SK-N-SH (cell line): Measurements from ENCODE around the gene ARAP1. TPM values are rescaled to one million over a fixed set of nuclear protein-coding genes. Genes with fewer than 3 reads are reported as not detected.

Experiments used
- CTCF ChIA-PET: fragments of 300-600, 350-600 bp; formaldehyde crosslinking; extraction: SDS; loops from one replicate; lab custom pipeline; 2021; lab: Yijun Ruan, JAX
- POLR2A ChIA-PET: fragments of 350-600 bp; sonication (Branson Sonifier 250); formaldehyde crosslinking; extraction: SDS; loops from one replicate; lab custom pipeline; 2020; ENCODE audit warnings: antibody characterized with exemption, inconsistent platforms; lab: Yijun Ruan, JAX
- DNase-seq: peaks from one replicate; pipeline ENCODE4 v3.0.0; 2012
- H2AFZ ChIP-seq: fragments of 200-600 bp; sonication (generic); 2 replicates; pipeline ENCODE4 v1.8.1; 2016; ENCODE audit warnings: antibody characterized with exemption, mild to moderate bottlenecking, low read depth
- H3F3A ChIP-seq: fragments of 200-600 bp; sonication (generic); replicated peaks from 2 replicates; pipeline ENCODE3; 2016; ENCODE audit warnings: antibody characterized with exemption, mild to moderate bottlenecking; ENCODE audit not compliant: insufficient read depth
- H3K27ac ChIP-seq, 2 experiments: fragments of 200-500 bp in 1 of 2; fragments of 200-600 bp in 1 of 2; sonication (Bioruptor generic) in 1 of 2; sonication (generic), shearing (Covaris generic) in 1 of 2; 2 replicates each; pipeline versions ENCODE4 v1.5.1 to v1.6.1; 2014 to 2016; ENCODE audit warnings: low read depth in 2 of 2, inconsistent platforms in 1 of 2, low read length in 1 of 2, mild to moderate bottlenecking in 1 of 2, mixed read lengths in 1 of 2
- H3K27me3 ChIP-seq: fragments of 200-600 bp; sonication (generic), shearing (Covaris generic); 2 replicates; pipeline ENCODE4 v1.6.1; 2016; ENCODE audit warnings: mixed run types; ENCODE audit not compliant: insufficient read depth
- H3K36me3 ChIP-seq, 2 experiments: fragments of 200-500 bp in 1 of 2; fragments of 200-600 bp in 1 of 2; sonication (Bioruptor generic) in 1 of 2; sonication (generic) in 1 of 2; replicated peaks in 1 of 2; 2 replicates each; pipeline versions ENCODE3 to v1.5.1; 2014 to 2016; ENCODE audit warnings: low read length in 1 of 2, mild to moderate bottlenecking in 1 of 2; ENCODE audit not compliant: insufficient read depth in 2 of 2, control insufficient read depth in 1 of 2
- H3K4me1 ChIP-seq, 2 experiments: fragments of 200-500 bp in 1 of 2; fragments of 200-600 bp in 1 of 2; sonication (Bioruptor generic) in 1 of 2; sonication (generic), shearing (Covaris generic) in 1 of 2; 2 replicates each; pipeline versions ENCODE4 v1.5.1 to v1.6.1; 2014 to 2016; ENCODE audit warnings: low read depth in 1 of 2, low read length in 1 of 2, mixed run types in 1 of 2; ENCODE audit not compliant: insufficient read depth in 2 of 2, control insufficient read depth in 1 of 2
- H3K4me2 ChIP-seq: fragments of 200-600 bp; sonication (generic), shearing (Covaris generic); 2 replicates; pipeline ENCODE4 v1.6.1; 2017; ENCODE audit warnings: mixed run types
- H3K4me3 ChIP-seq, 2 experiments: fragments of 200-500 bp in 1 of 2; fragments of 200-600 bp in 1 of 2; sonication (Bioruptor generic) in 1 of 2; sonication (generic), shearing (Covaris generic) in 1 of 2; 2 replicates each; pipeline versions ENCODE4 v1.5.1 to v1.8.1; 2014 to 2016; ENCODE audit warnings: low read depth in 2 of 2, inconsistent platforms in 1 of 2, low read length in 1 of 2, mild to moderate bottlenecking in 1 of 2, mixed read lengths in 1 of 2, moderate library complexity in 1 of 2
- H3K79me2 ChIP-seq: fragments of 200-600 bp; sonication (generic); 2 replicates; pipeline ENCODE4 v1.8.1; 2017; ENCODE audit warnings: mild to moderate bottlenecking; ENCODE audit not compliant: insufficient read depth
- H3K9ac ChIP-seq: fragments of 200-600 bp; sonication (generic); 2 replicates; pipeline ENCODE4 v1.6.1; 2017; ENCODE audit warnings: mixed run types
- H3K9me2 ChIP-seq: fragments of 200-600 bp; sonication (generic); 2 replicates; pipeline ENCODE4 v1.6.1; 2017; ENCODE audit warnings: mixed run types
- H3K9me3 ChIP-seq: fragments of 200-600 bp; sonication (generic); 2 replicates; pipeline ENCODE4 v1.6.1; 2017; ENCODE audit warnings: mixed run types, mild to moderate bottlenecking, moderate library complexity
- H4K20me1 ChIP-seq: fragments of 200-600 bp; sonication (generic); 2 replicates; pipeline ENCODE4 v1.6.1; 2017; ENCODE audit warnings: mild to moderate bottlenecking, mixed run types; ENCODE audit not compliant: insufficient read depth
- FOSL2 ChIP-seq: IDR thresholded peaks from 2 replicates; pipeline ENCODE4 v1.4.0; 2012; ENCODE audit warnings: low read depth, mild to moderate bottlenecking, moderate library complexity, borderline replicate concordance
- MEF2A ChIP-seq: IDR thresholded peaks from 2 replicates; pipeline ENCODE4 v1.4.0; 2012; ENCODE audit warnings: low read depth, borderline replicate concordance
- MXI1 ChIP-seq: IDR thresholded peaks from 2 replicates; pipeline ENCODE4 v1.6.1; 2012; ENCODE audit warnings: mild to moderate bottlenecking, low read depth, low read length, improper control_type of control experiment
- REST ChIP-seq: IDR thresholded peaks from 2 replicates; pipeline ENCODE4 v1.6.1; 2012; ENCODE audit warnings: mild to moderate bottlenecking, low read depth, low read length, moderate library complexity
- TAF1 ChIP-seq: IDR thresholded peaks from 2 replicates; pipeline ENCODE4 v1.6.1; 2012; ENCODE audit warnings: low read depth, mild to moderate bottlenecking, low read length, moderate library complexity, borderline replicate concordance
- YY1 ChIP-seq: IDR thresholded peaks from 2 replicates; pipeline ENCODE4 v1.4.0; 2012; ENCODE audit warnings: low read depth, mild to moderate bottlenecking
- WGBS: methylation state at CpG from one replicate; pipeline ENCODE4 v1.1.6; 2017; ENCODE audit warnings: low lambda C conversion rate; 5-methylcytosine and 5-hydroxymethylcytosine counted together
- polyA plus RNA-seq, 3 experiments: library from polyadenylated mRNA; depleted of rRNA; stranded (reverse); fragments of >200 nt; gene quantifications; 2 replicates each; pipeline ENCODE4 v1.2.3, GENCODE V29; 2012

The ARAP1 gene
- polyA plus RNA-seq, 1 of the 3 experiments (the other 2 are of a cell fraction), result 56.6 TPM

- no peak overlapping the region; a peak in 1 of 4 replicates for H3K27ac ChIP-seq
- H4K20me1 ChIP-seq, result no peaks in the 10 kb centered on the region
- H3K9ac ChIP-seq, result no peak overlapping the region
- H3K4me3 ChIP-seq, result no peak overlapping the region
- ChIA-PET CTCF (interaction anchor here (0.6 to 4.8 kb wide), 9 partner anchors 9 to 453 kb away, joined by 3 to 34 read pairs (median 5); partner anchors contain the start of gene ATG16L2), POLR2A (no interaction called here)
- H3K4me1 ChIP-seq, result peaks cover 9 to 25% of the 10 kb centered on the region in 2 experiments; a peak in 2 of 4 replicates
- no peak overlapping the region for H2AFZ ChIP-seq
- peak; percentile 40 for DNase-seq
- H3K9me2 ChIP-seq, result no peaks in the 10 kb centered on the region
- no peak for TF ChIP-seq TAF1
- TF ChIP-seq MXI1, result no peak
- TF ChIP-seq MEF2A, result peak; percentile 21; the same call in 1 of the 2 replicates
- TF ChIP-seq YY1, result no peak
- TF ChIP-seq FOSL2, result peak; percentile 28; the same call in 1 of the 2 replicates
- no peaks in the 10 kb centered on the region for H3K79me2 ChIP-seq
- H3F3A ChIP-seq, result no peaks in the 10 kb centered on the region
- no peak overlapping the region for H3K4me2 ChIP-seq
- WGBS, result 78% methylated on average over 3 of the region's 10 CpGs
- H3K36me3 ChIP-seq, result no peaks in the 10 kb centered on the region
- no peaks in the 10 kb centered on the region for H3K9me3 ChIP-seq
- H3K27me3 ChIP-seq, result no peaks in the 10 kb centered on the region
These were observed 37.4 kb upstream of the ARAP1 start for GRCh38 chr11:72789493-72790131.

- H3K79me2 ChIP-seq, result no peaks in the 10 kb centered on the region
These were observed 36.0 kb upstream of the ARAP1 start for GRCh38 chr11:72788241-72788640.

More at GRCh38 chr11:72788241-72788640, 36.0 kb upstream of the ARAP1 start:
- Histone ChIP-seq H3K4me2 (no peak overlapping the region), H2AFZ (no peak overlapping the region), H3K36me3 (no peaks in the 10 kb centered on the region), H3K9me3 (no peaks in the 10 kb centered on the region), H4K20me1 (no peaks in the 10 kb centered on the region), H3K4me1 (peaks cover 9 to 20% of the 10 kb centered on the region in 2 experiments; a peak in 2 of 4 replicates), H3K9me2 (no peaks in the 10 kb centered on the region), H3K27me3 (no peaks in the 10 kb centered on the region), H3F3A (no peaks in the 10 kb centered on the region), H3K27ac (no peak overlapping the region), H3K9ac (no peak overlapping the region), H3K4me3 (no peak overlapping the region)
- no peak for DNase-seq
- TF ChIP-seq MXI1 (no peak), REST (no peak), TAF1 (no peak)
- CTCF ChIA-PET, result interaction anchor here (1.0 to 4.8 kb wide), 3 partner anchors 25 to 63 kb away, joined by 5 to 34 read pairs (median 6); no protein-coding TSS in a partner anchor
- 84% methylated on average over 7 of the region's 7 CpGs for WGBS
- POLR2A ChIA-PET, result no interaction called here
